WERI-Rb-1 (cell line): ENCODE data around the gene MMP21.

ENCODE experiments used
- DNase-seq: peaks from one replicate; pipeline ENCODE4 v3.0.0-alpha.2; 2020
- H3K27ac ChIP-seq: fragments of 250-450 bp; sonication (Bioruptor Pico); 2 replicates; pipeline ENCODE4 v1.5.1; 2020; ENCODE audit warnings: mild to moderate bottlenecking, moderate library complexity
- H3K27me3 ChIP-seq: fragments of 250-450 bp; sonication (Bioruptor Pico); 2 replicates; pipeline ENCODE4 v1.5.1; 2021; ENCODE audit warnings: mild to moderate bottlenecking, low read depth, moderate library complexity; ENCODE audit not compliant: insufficient read depth, severe bottlenecking
- H3K36me3 ChIP-seq: fragments of 250-450 bp; sonication (Bioruptor Pico); 2 replicates; pipeline ENCODE4 v1.5.1; 2020; ENCODE audit warnings: mild to moderate bottlenecking, moderate library complexity
- H3K4me3 ChIP-seq: 2 replicates; pipeline ENCODE4 v1.5.1; 2011; ENCODE audit warnings: low read depth, mild to moderate bottlenecking, control low read depth, low read length
- H3K9me3 ChIP-seq: fragments of 250-450 bp; sonication (Bioruptor Pico); 2 replicates; pipeline ENCODE4 v1.5.1; 2021; ENCODE audit warnings: mild to moderate bottlenecking, moderate library complexity; ENCODE audit not compliant: severe bottlenecking
- TF ChIP-seq, protein P1 (sequence below): IDR thresholded peaks from 2 replicates; pipeline ENCODE4 v1.5.1; 2011; ENCODE audit warnings: low read depth, mild to moderate bottlenecking, control low read depth, inconsistent platforms, low read length

Gene MMP21

GRCh38 chr10:125808047-125808446, 32.4 kb upstream of the MMP21 start:
- H3K27ac ChIP-seq = no peak overlapping the region
- H3K9me3 ChIP-seq = no peaks in the 10 kb centered on the region
- no peak for DNase-seq
- peaks cover 7% of the 10 kb centered on the region; the same call in 1 of the 2 replicates for H3K36me3 ChIP-seq
- no peaks in the 10 kb centered on the region for H3K27me3 ChIP-seq
- H3K4me3 ChIP-seq = no peak overlapping the region
- TF ChIP-seq, protein P1, sequence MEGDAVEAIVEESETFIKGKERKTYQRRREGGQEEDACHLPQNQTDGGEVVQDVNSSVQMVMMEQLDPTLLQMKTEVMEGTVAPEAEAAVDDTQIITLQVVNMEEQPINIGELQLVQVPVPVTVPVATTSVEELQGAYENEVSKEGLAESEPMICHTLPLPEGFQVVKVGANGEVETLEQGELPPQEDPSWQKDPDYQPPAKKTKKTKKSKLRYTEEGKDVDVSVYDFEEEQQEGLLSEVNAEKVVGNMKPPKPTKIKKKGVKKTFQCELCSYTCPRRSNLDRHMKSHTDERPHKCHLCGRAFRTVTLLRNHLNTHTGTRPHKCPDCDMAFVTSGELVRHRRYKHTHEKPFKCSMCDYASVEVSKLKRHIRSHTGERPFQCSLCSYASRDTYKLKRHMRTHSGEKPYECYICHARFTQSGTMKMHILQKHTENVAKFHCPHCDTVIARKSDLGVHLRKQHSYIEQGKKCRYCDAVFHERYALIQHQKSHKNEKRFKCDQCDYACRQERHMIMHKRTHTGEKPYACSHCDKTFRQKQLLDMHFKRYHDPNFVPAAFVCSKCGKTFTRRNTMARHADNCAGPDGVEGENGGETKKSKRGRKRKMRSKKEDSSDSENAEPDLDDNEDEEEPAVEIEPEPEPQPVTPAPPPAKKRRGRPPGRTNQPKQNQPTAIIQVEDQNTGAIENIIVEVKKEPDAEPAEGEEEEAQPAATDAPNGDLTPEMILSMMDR = no peak

GRCh38 chr10:125802739-125803138, 27.1 kb upstream of the MMP21 start:
- TF ChIP-seq, protein P1 = no peak
- Histone ChIP-seq H3K4me3 (no peak overlapping the region), H3K36me3 (peaks cover 7% of the 10 kb centered on the region; the same call in 1 of the 2 replicates), H3K9me3 (no peaks in the 10 kb centered on the region), H3K27ac (no peak overlapping the region), H3K27me3 (no peaks in the 10 kb centered on the region)
- DNase-seq = no peak

DNA sequence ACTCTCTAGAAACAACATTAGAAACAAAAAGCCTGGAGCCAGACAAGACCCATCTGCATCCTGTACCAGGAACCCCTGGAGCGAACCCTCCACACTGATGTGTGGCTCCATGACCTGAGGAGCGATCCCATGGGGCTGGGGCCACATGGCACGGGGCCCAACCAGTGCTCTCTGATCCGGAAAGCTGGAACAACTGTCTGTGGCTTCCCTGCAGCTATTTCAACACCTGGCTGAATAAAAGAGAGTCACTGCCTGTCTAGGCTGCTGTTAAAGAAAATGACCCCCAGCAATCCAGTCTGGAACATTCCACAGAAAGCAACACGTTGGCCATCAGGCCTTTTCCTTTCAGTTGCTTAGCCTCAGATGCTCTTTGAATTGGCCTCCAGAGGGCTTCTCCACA, 26.5 kb upstream of the MMP21 start:
- Histone ChIP-seq H3K4me3 (no peak overlapping the region), H3K27me3 (no peaks in the 10 kb centered on the region), H3K36me3 (peaks cover 7% of the 10 kb centered on the region; the same call in 1 of the 2 replicates), H3K27ac (no peak overlapping the region), H3K9me3 (no peaks in the 10 kb centered on the region)
- TF ChIP-seq, protein P1 = no peak
- no peak for DNase-seq

GRCh38 chr10:125801574-125801973, 26.0 kb upstream of the MMP21 start:
- DNase-seq = no peak
- Histone ChIP-seq H3K36me3 (peaks cover 7% of the 10 kb centered on the region; the same call in 1 of the 2 replicates), H3K27me3 (no peaks in the 10 kb centered on the region), H3K4me3 (no peak overlapping the region), H3K27ac (no peak overlapping the region), H3K9me3 (no peaks in the 10 kb centered on the region)
- TF ChIP-seq, protein P1 = no peak

GRCh38 chr10:125799451-125800182, 24.0 kb upstream of the MMP21 start:
- H3K27ac ChIP-seq = no peak overlapping the region
- H3K27me3 ChIP-seq = no peaks in the 10 kb centered on the region
- no peaks in the 10 kb centered on the region for H3K36me3 ChIP-seq
- TF ChIP-seq, protein P1 = no peak
- no peak for DNase-seq
- no peak overlapping the region for H3K4me3 ChIP-seq
- no peaks in the 10 kb centered on the region for H3K9me3 ChIP-seq
